NCI-H524 (cell line): ENCODE data around the gene MSX2.

ENCODE experiments used
- DNase-seq, 2 experiments: peaks; one replicate each; lab custom pipeline; 2025; lab: John Stamatoyannopoulos, UW

Gene MSX2

GRCh38 chr5:174773371-174773770 lies 49.0 kb downstream of the MSX2 start:
- no peak for DNase-seq

- no peak for DNase-seq
Measured at GRCh38 chr5:174775081-174775480, 50.7 kb downstream of the MSX2 start.

- no peak for DNase-seq
Measured at GRCh38 chr5:174777111-174777510, 52.7 kb downstream of the MSX2 start.

GRCh38 chr5:174777583-174777982 lies 53.2 kb downstream of the MSX2 start:
- DNase-seq = no peak
